Fibroblast of lung (primary cell): ENCODE measurements around the gene FIGNL1.

Source experiments
- CTCF ChIP-seq, 2 donors: IDR thresholded peaks in 1 of 2; conservative IDR thresholded peaks in 1 of 2; 1 replicate in 1 of 2; 2 replicates in 1 of 2; pipeline ENCODE4 v1.5.1; 2011 to 2012; ENCODE audit warnings: low read length in 2 of 2, control low read depth in 1 of 2, inconsistent platforms in 1 of 2, low read depth in 1 of 2, mild to moderate bottlenecking in 1 of 2
- EZH2 ChIP-seq: IDR thresholded peaks from 2 replicates; pipeline ENCODE4 v1.5.1; 2012; ENCODE audit warnings: low read length, control low read depth, mild to moderate bottlenecking; ENCODE audit errors: missing control alignments

- TF ChIP-seq CTCF (conservative IDR thresholded peaks at IDR 0.05 in 1 of 2, IDR thresholded peaks at IDR 0.05 in 1 of 2; ENCODE audit: low read depth in 1 of 2, low read length in 2 of 2): no peak
- TF ChIP-seq EZH2: no peak
Observed at GRCh38 chr7:50409856-50410745, 40.0 kb downstream of the FIGNL1 start.
